HCT116 (cell line): Measurements from ENCODE around the gene ADAM17.

ENCODE experiments used
- ELF1 ChIP-seq: IDR thresholded peaks from 2 replicates; pipeline ENCODE4 v1.6.1; 2012; ENCODE audit warnings: low read depth, borderline replicate concordance
- EZH2 ChIP-seq: fragments of 200-600 bp; sonication (generic); IDR thresholded peaks from 2 replicates; pipeline ENCODE4 v1.6.1; 2017; ENCODE audit warnings: antibody characterized with exemption, mixed run types
- EZH2phosphoT487 ChIP-seq: fragments of 200-600 bp; IDR thresholded peaks from 2 replicates; pipeline ENCODE4 v1.6.1; 2018; ENCODE audit warnings: antibody characterized with exemption, borderline replicate concordance
- POLR2A ChIP-seq: IDR thresholded peaks from 2 replicates; pipeline ENCODE4 v1.7.0; 2011; ENCODE audit warnings: borderline replicate concordance; ENCODE audit not compliant: insufficient read depth, insufficient read length; ENCODE audit errors: extremely low read depth
- POLR2AphosphoS5 ChIP-seq: IDR thresholded peaks from 2 replicates; pipeline ENCODE4 v1.6.1; 2011; ENCODE audit warnings: mild to moderate bottlenecking, low read depth, low read length, moderate library complexity
- SP1 ChIP-seq: IDR thresholded peaks from 2 replicates; pipeline ENCODE4 v1.6.1; 2012; ENCODE audit warnings: low read depth
- TCF7L2 ChIP-seq: IDR thresholded peaks from 2 replicates; pipeline ENCODE4 v1.7.0; 2011; ENCODE audit warnings: borderline replicate concordance, inconsistent platforms; ENCODE audit not compliant: insufficient read depth, insufficient read length; ENCODE audit errors: extremely low read depth
- YY1 ChIP-seq: IDR thresholded peaks from 2 replicates; pipeline ENCODE4 v1.6.1; 2011; ENCODE audit warnings: low read length, low read depth, moderate library complexity, mild to moderate bottlenecking; ENCODE audit not compliant: insufficient replicate concordance; ENCODE audit errors: extremely low read depth
- TF ChIP-seq, protein P1 (sequence below), 3 experiments: fragments of 200-600 bp in 1 of 3; sonication (generic) in 1 of 3; IDR thresholded peaks in 2 of 3; conservative IDR thresholded peaks in 1 of 3; 2 replicates each; pipeline ENCODE4 v1.5.1; 2012 to 2017; ENCODE audit warnings: low read depth in 2 of 3, low read length in 2 of 3, antibody characterized with exemption in 1 of 3, borderline replicate concordance in 1 of 3, control low read depth in 1 of 3, mild to moderate bottlenecking in 1 of 3, mixed read lengths in 1 of 3, mixed run types in 1 of 3, moderate library complexity in 1 of 3; ENCODE audit not compliant: insufficient read depth in 1 of 3
- TF ChIP-seq, protein P2 (sequence below): IDR thresholded peaks from 2 replicates; pipeline ENCODE4 v1.6.1; 2012
- TF ChIP-seq, protein P3 (sequence below): IDR thresholded peaks from 2 replicates; pipeline ENCODE4 v1.6.1; 2012

DNA sequence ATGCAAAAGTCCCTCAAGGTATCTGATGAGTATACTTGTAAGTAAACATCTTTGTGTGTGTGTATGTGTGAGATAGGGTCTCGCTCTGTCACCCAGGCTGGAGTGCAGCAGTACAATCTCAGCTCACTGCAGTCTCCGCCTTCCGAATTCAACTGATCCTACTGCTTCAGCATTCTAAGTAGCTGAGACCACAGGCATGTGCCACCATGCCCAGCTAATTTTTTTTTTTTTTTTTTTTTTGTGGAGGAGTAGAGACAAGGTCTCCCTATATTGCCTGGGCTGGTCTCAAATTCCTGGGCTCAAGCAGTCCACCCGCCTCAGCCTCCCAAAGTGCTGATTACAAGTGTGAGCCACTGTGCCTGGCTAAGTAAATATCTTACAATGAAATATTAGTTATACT is 23.2 kb downstream of the ADAM17 start:
- TF ChIP-seq POLR2A: no peak
- TF ChIP-seq, protein P1, sequence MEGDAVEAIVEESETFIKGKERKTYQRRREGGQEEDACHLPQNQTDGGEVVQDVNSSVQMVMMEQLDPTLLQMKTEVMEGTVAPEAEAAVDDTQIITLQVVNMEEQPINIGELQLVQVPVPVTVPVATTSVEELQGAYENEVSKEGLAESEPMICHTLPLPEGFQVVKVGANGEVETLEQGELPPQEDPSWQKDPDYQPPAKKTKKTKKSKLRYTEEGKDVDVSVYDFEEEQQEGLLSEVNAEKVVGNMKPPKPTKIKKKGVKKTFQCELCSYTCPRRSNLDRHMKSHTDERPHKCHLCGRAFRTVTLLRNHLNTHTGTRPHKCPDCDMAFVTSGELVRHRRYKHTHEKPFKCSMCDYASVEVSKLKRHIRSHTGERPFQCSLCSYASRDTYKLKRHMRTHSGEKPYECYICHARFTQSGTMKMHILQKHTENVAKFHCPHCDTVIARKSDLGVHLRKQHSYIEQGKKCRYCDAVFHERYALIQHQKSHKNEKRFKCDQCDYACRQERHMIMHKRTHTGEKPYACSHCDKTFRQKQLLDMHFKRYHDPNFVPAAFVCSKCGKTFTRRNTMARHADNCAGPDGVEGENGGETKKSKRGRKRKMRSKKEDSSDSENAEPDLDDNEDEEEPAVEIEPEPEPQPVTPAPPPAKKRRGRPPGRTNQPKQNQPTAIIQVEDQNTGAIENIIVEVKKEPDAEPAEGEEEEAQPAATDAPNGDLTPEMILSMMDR (IDR thresholded peaks at IDR 0.05 in 2 of 3, conservative IDR thresholded peaks at IDR 0.05 in 1 of 3; ENCODE audit: borderline replicate concordance in 1 of 3, insufficient read depth in 1 of 3, low read depth in 2 of 3, low read length in 2 of 3): no peak
- TF ChIP-seq SP1: no peak
- TF ChIP-seq EZH2: no peak
- TF ChIP-seq POLR2AphosphoS5: no peak
- TF ChIP-seq YY1: no peak
- TF ChIP-seq, protein P2, sequence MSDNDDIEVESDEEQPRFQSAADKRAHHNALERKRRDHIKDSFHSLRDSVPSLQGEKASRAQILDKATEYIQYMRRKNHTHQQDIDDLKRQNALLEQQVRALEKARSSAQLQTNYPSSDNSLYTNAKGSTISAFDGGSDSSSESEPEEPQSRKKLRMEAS: no peak
- no peak for TF ChIP-seq EZH2phosphoT487
- TF ChIP-seq, protein P3, sequence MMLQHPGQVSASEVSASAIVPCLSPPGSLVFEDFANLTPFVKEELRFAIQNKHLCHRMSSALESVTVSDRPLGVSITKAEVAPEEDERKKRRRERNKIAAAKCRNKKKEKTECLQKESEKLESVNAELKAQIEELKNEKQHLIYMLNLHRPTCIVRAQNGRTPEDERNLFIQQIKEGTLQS: no peak
- TF ChIP-seq ELF1: no peak
- no peak for TF ChIP-seq TCF7L2
